Subcutaneous abdominal adipose tissue (tissue), 5 donors: ENCODE data around the gene RPS6KC1.
"Not testable (repeated sequence)": the region's sequence is repeated elsewhere in the genome, so short reads cannot be mapped to it uniquely, and the experiment has no call there.

Experiments
- H3K27ac ChIP-seq: one replicate; pipeline ENCODE4 v1.7.0; 2013; ENCODE audit warnings: low read depth, mild to moderate bottlenecking, inconsistent platforms, low read length, moderate library complexity
- H3K27me3 ChIP-seq, 5 donors: one replicate each; pipeline ENCODE4 v1.7.0; 2013; ENCODE audit warnings: low read length in 5 of 5, inconsistent platforms in 1 of 5; ENCODE audit not compliant: control insufficient read depth in 5 of 5, insufficient read depth in 4 of 5
- H3K36me3 ChIP-seq, 5 donors: one replicate each; pipeline ENCODE4 v1.7.0; 2013; ENCODE audit warnings: low read length in 5 of 5; ENCODE audit not compliant: control insufficient read depth in 5 of 5, insufficient read depth in 5 of 5
- H3K4me1 ChIP-seq, 5 donors: one replicate each; pipeline ENCODE4 v1.7.0; 2013; ENCODE audit warnings: low read length in 5 of 5, mild to moderate bottlenecking in 3 of 5, moderate library complexity in 1 of 5; ENCODE audit not compliant: control insufficient read depth in 5 of 5, insufficient read depth in 5 of 5
- H3K4me3 ChIP-seq, 5 donors: one replicate each; pipeline ENCODE4 v1.7.0; 2013; ENCODE audit warnings: low read length in 5 of 5, low read depth in 1 of 5
- H3K9ac ChIP-seq, 5 donors: one replicate each; pipeline ENCODE4 v1.7.0; 2013; ENCODE audit warnings: low read length in 5 of 5, mild to moderate bottlenecking in 4 of 5, moderate library complexity in 3 of 5
- H3K9me3 ChIP-seq, 5 donors: one replicate each; pipeline ENCODE4 v1.7.0; 2013; ENCODE audit warnings: low read length in 5 of 5; ENCODE audit not compliant: control insufficient read depth in 5 of 5
- donor health status: healthy.
- donor health status: healthy.
- donor health status: healthy.
- donor health status: healthy.
- donor health status: healthy.

Gene RPS6KC1

DNA sequence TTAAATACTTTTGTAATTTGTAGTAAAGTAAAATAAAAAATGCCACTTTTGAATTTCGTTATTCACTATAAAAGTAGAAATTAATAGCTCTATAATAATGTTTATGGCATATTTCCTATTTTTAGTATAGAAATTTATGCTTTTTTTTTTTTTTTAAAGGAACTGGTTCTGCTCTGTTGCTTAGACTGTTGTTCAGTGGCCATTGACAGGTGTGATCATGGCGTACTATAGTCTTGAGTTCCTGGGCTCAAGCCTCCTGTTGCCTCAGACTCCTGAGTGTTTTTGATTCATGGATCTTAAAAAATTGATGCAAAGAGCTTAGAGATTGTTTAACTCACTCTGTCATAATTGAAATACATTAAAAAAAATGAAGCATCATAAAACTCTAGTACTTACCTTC is 53.6 kb downstream of the RPS6KC1 start:
- H3K4me3 ChIP-seq = no peak overlapping the region
- no peak overlapping the region for H3K9ac ChIP-seq
- no peaks in the 10 kb centered on the region for H3K4me1 ChIP-seq
- H3K27me3 ChIP-seq = no peaks in the 10 kb centered on the region
- H3K9me3 ChIP-seq = no peaks in the 10 kb centered on the region
- peaks cover 0 to 12% (median 4%) of the 10 kb centered on the region in 5 donors for H3K36me3 ChIP-seq
- no peak overlapping the region for H3K27ac ChIP-seq

DNA sequence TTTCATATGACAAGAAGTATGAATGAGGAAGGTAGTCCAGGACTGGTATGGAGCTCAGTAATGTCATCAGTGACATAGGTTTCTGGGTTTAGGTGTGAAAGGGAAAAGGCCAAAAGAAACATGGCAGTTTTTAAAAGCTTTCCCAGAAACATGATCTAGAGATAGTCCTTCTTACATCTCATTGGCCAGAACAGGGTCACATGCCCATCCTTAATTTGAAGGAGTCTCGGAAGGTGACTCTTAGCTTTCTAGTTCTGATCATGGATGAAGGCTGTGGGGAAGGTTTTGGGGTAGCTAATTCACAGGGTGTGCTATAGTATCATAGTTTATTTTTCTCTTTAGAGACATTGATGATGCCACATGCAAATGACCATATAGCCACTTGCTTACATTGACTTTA is 55.3 kb downstream of the RPS6KC1 start:
- H3K27me3 ChIP-seq = no peaks in the 10 kb centered on the region
- H3K27ac ChIP-seq = no peak overlapping the region
- H3K9me3 ChIP-seq = no peaks in the 10 kb centered on the region
- peaks cover 0 to 6% (median 0%) of the 10 kb centered on the region in 5 donors for H3K4me1 ChIP-seq
- no peak overlapping the region for H3K9ac ChIP-seq
- peaks cover 0 to 12% (median 4%) of the 10 kb centered on the region in 5 donors for H3K36me3 ChIP-seq
- H3K4me3 ChIP-seq = no peak overlapping the region

GRCh38 chr1:213107613-213108012 is 56.6 kb downstream of the RPS6KC1 start:
- Histone ChIP-seq H3K27me3 (no peaks in the 10 kb centered on the region), H3K9me3 (no peaks in the 10 kb centered on the region), H3K9ac (no peak overlapping the region), H3K4me1 (peaks cover 0 to 6% (median 0%) of the 10 kb centered on the region in 5 donors), H3K36me3 (peaks cover 0 to 12% (median 4%) of the 10 kb centered on the region in 5 donors), H3K27ac (no peak overlapping the region), H3K4me3 (no peak overlapping the region)

- Histone ChIP-seq H3K36me3 (peaks cover 0 to 12% (median 4%) of the 10 kb centered on the region in 5 donors), H3K27me3 (no peaks in the 10 kb centered on the region), H3K9ac (no peak overlapping the region), H3K4me1 (peaks cover 0 to 6% (median 0%) of the 10 kb centered on the region in 5 donors), H3K4me3 (no peak overlapping the region), H3K27ac (no peak overlapping the region), H3K9me3 (no peaks in the 10 kb centered on the region)
Measured at GRCh38 chr1:213110349-213111300, 59.6 kb downstream of the RPS6KC1 start.

DNA sequence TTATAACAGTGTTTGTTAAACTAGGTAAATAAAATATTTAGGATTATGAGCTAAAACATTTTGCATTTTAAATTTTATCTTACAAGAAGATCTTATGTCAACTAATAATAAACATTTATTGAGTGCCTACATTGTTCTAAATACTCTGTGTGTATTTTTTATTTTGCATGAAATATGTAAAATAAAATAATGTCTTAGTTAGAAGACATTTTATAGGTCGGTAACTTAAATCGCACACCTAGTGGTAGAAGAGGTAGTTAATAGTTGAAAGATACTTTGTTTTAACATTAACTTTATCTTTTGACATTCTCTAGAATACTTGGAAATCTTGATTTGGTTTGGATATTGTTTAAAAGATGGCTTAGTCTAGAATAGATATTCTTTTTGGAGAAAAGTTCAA is 60.5 kb downstream of the RPS6KC1 start:
- Histone ChIP-seq H3K36me3 (peaks cover 0 to 7% (median 4%) of the 10 kb centered on the region in 5 donors), H3K27ac (no peak overlapping the region), H3K9me3 (no peaks in the 10 kb centered on the region), H3K9ac (no peak overlapping the region), H3K4me1 (peaks cover 0 to 6% (median 0%) of the 10 kb centered on the region in 5 donors), H3K27me3 (no peaks in the 10 kb centered on the region), H3K4me3 (no peak overlapping the region)

GRCh38 chr1:213112723-213113122 is 61.7 kb downstream of the RPS6KC1 start:
- H3K9me3 ChIP-seq, H3K27ac ChIP-seq, H3K9ac ChIP-seq, H3K4me3 ChIP-seq, H3K36me3 ChIP-seq, H3K27me3 ChIP-seq, H3K4me1 ChIP-seq: not testable (repeated sequence)

DNA sequence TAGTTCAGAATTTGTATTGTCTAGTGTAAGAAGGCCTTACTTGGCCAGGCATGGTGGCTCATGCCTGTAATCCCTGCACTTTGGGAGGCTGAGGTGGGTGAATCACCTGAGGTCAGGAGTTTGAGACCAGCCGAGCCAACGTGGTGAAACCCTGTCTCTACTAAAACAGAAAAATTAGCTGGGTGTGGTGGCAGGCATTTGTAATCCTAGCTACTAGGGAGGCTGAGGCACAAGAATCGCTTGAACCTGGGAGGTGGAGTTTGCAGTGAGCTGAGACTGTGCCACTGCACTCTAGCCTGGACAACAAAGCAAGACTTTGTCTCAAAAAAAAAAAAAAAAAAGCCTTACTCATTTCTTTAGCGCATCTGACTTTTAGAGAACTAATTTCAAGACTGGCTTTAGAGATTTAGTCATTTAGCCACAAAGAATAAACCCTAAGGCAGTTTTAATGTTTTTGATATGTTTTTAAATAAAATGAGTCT is 66.7 kb downstream of the RPS6KC1 start:
- not testable (repeated sequence) for H3K27me3 ChIP-seq, H3K9ac ChIP-seq, H3K4me1 ChIP-seq, H3K27ac ChIP-seq, H3K9me3 ChIP-seq, H3K36me3 ChIP-seq, H3K4me3 ChIP-seq

DNA sequence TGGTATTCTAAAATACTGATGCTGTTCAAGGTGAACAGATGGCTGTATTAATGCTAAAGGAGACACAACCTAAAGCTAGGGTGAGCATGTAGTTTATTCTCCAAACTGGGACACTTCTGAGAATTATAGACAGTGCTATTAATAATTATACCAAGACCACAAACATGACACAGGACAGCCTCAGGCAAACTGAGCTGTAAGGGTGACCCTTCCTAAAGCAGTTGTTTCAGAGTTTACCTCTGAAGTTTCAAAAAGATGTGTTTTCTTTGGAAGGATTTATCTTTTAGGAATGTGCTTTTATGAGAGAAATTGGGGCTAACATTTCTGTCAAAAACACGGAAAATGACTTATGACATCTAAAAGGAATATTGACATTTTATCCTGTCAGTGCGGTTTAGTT is 68.8 kb downstream of the RPS6KC1 start:
- Histone ChIP-seq H3K4me1 (no peaks in the 10 kb centered on the region), H3K27me3 (no peaks in the 10 kb centered on the region), H3K9me3 (no peaks in the 10 kb centered on the region), H3K4me3 (no peak overlapping the region), H3K9ac (no peak overlapping the region), H3K27ac (no peak overlapping the region), H3K36me3 (no peaks in the 10 kb centered on the region)

GRCh38 chr1:213120386-213120785 is 69.3 kb downstream of the RPS6KC1 start:
- no peaks in the 10 kb centered on the region for H3K36me3 ChIP-seq
- H3K9me3 ChIP-seq = no peaks in the 10 kb centered on the region
- no peaks in the 10 kb centered on the region for H3K4me1 ChIP-seq
- H3K27me3 ChIP-seq = no peaks in the 10 kb centered on the region
- no peak overlapping the region for H3K9ac ChIP-seq
- no peak overlapping the region for H3K27ac ChIP-seq
- no peak overlapping the region for H3K4me3 ChIP-seq

DNA sequence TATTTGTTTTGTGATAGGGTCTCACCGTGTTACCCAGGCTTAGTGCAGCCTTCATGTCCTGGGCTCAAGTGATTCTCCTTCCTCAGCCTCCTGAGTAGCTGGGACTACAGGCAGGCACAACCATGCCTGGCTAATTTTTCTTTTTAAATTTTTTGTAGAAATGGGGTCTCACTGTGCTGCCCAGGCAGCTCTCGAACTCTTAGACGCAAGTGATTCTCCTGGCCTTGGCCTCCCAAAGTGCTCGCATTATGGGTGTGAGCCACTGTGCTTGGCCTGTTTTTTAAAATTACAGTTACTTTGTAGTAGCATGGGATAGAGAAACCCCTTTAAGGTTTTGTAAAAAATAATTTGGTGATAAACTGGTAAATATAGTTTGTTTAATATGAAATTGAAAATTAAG is 69.9 kb downstream of the RPS6KC1 start:
- no peaks in the 10 kb centered on the region for H3K4me1 ChIP-seq

More for the DNA sequence above, 69.9 kb downstream of the RPS6KC1 start:
- no peaks in the 10 kb centered on the region for H3K36me3 ChIP-seq
- H3K9me3 ChIP-seq = no peaks in the 10 kb centered on the region
- no peak overlapping the region for H3K9ac ChIP-seq
- no peaks in the 10 kb centered on the region for H3K27me3 ChIP-seq
- no peak overlapping the region for H3K27ac ChIP-seq
- no peak overlapping the region for H3K4me3 ChIP-seq
